Testis (tissue), 2 donors: ENCODE measurements around the gene IGFLR1.

Experiments
- POLR2A ChIP-seq: fragments of 450-650 bp; IDR thresholded peaks from one replicate; pipeline ENCODE4 v1.6.1; 2017; ENCODE audit warnings: antibody characterized with exemption, mild to moderate bottlenecking, moderate library complexity
- TF ChIP-seq, protein P1 (sequence below), 3 experiments: fragments of 450-650 bp in 2 of 3; fragments of 200-600 bp in 1 of 3; sonication (generic) in 1 of 3; IDR thresholded peaks; one replicate each; pipeline ENCODE4 v1.5.1; 2016 to 2019; ENCODE audit warnings: antibody characterized with exemption in 3 of 3, mild to moderate bottlenecking in 2 of 3, moderate library complexity in 1 of 3

- TF ChIP-seq, protein P1, sequence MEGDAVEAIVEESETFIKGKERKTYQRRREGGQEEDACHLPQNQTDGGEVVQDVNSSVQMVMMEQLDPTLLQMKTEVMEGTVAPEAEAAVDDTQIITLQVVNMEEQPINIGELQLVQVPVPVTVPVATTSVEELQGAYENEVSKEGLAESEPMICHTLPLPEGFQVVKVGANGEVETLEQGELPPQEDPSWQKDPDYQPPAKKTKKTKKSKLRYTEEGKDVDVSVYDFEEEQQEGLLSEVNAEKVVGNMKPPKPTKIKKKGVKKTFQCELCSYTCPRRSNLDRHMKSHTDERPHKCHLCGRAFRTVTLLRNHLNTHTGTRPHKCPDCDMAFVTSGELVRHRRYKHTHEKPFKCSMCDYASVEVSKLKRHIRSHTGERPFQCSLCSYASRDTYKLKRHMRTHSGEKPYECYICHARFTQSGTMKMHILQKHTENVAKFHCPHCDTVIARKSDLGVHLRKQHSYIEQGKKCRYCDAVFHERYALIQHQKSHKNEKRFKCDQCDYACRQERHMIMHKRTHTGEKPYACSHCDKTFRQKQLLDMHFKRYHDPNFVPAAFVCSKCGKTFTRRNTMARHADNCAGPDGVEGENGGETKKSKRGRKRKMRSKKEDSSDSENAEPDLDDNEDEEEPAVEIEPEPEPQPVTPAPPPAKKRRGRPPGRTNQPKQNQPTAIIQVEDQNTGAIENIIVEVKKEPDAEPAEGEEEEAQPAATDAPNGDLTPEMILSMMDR (IDR thresholded peaks at IDR 0.05): no peak
- no peak for TF ChIP-seq POLR2A
These were observed 2.2 kb downstream of the IGFLR1 start for GRCh38 chr19:35740108-35740422.
